ENCODE results near the gene CDC42BPB.
A peak's percentile ranks its signal among the peaks of the same experiment; 100 is the strongest.

CDC42BPB gene

GRCh38 chr14:102964152-102964730, 93.1 kb downstream of the CDC42BPB start:
- DNase-seq, result no peak
- in situ Hi-C loops (cut with MboI; ENCODE audit: low pct_unique_long_range_greater_than_20kb, low sequenced_read_pairs), result no loop called here

- in situ Hi-C loops (cut with MboI; ENCODE audit: low pct_unique_long_range_greater_than_20kb, low sequenced_read_pairs), result no loop called here
- no peak for DNase-seq
Measured at GRCh38 chr14:102962111-102962627, 95.2 kb downstream of the CDC42BPB start.

GRCh38 chr14:102958461-102958860, 98.9 kb downstream of the CDC42BPB start:
- no peak for DNase-seq
- in situ Hi-C loops (cut with MboI; ENCODE audit: low pct_unique_long_range_greater_than_20kb, low sequenced_read_pairs), result no loop called here

- in situ Hi-C loops (cut with MboI; ENCODE audit: low pct_unique_long_range_greater_than_20kb, low sequenced_read_pairs), result no loop called here
- no peak for DNase-seq
Measured at GRCh38 chr14:102957222-102957621, 100.1 kb downstream of the CDC42BPB start.

DNA sequence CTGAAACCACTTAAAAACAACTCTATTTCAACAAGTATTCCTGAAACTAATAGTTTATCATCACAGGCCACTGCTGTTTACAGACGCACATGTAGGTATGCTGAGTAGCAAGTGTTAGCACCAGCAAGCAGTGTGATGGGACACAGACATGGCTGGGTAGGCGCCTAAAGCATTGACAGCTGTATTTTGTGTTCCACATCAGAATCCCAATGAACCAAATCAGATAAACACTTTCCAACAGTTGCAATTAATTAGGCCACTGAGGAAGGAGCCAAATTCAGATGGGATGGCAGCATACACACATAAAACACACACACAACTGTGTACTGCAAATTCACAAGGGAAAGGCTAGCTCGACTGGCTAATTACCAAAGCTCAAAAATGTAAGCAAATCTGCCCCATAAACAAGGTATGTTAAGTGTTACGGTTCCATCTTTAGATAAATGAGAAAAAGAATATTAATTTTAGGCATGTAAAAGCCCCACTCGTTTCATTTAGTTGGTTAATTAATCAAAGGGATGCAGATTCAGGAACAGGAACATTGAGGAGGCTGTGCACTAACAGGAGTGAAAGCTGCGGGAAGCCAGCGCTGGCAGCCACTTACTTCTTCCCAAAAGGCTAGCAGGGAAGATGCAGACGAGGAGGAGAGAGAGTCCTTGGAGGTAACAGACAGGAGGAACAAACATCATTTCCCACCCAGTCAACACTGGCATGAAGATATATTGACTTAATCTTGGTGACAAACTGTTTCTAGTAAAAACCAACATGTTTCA, 101.5 kb downstream of the CDC42BPB start:
- no peak for DNase-seq
- in situ Hi-C loops (cut with MboI; ENCODE audit: low pct_unique_long_range_greater_than_20kb, low sequenced_read_pairs), result no loop called here

DNA sequence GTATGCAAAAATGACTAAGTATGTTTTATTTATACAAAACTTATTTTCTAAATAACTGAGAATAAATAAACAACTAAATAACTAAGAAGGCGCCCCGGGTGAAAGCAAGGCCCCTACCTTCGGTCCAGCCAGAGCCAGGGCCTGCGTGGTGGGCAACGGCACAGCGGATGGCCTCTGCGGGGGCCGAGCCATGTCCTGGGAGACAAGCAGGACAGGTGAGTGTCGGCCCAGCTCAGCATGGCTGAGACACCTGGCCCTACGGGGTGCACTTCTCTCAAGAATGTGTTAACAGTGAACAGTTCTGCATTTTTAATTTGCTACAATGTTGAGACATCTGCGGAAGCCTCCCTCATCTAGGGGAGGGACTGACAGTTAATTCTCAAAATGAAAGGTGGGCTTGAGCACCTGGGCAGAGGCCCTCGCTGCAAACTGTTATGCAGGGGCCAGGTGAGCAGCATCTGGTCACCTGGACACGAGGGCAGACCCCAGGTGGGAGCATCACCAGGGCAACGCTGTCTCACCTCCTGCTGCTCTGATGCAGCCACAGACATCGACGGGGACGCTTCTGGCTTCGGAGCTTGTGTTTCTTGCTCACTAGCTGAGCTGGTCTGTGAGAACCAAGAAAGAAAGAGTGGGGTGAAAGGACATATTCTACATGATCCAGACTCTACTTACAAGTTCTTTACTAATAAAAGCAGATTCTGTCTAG, 103.1 kb downstream of the CDC42BPB start:
- no peak for DNase-seq
- in situ Hi-C loops (cut with MboI; ENCODE audit: low pct_unique_long_range_greater_than_20kb, low sequenced_read_pairs), result no loop called here

DNA sequence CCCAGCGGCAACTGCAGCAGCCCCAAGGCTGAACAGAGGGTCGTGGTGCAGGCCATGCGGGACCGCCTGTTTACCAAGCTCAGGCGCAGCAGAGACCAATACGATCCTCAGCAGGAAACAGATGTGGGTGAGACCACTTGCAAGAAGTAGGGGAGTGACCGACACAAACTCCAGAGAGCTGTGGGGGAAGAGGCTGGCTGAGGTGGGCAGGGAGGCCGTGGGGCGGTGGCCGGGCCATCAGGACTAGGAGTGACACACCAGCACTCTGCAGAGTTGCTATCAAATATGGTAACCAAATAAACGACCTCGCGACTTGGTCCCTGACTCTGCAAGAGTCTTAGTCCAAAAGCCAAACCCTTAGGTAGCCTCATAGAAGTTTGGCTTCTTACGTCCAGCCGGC, 104.2 kb downstream of the CDC42BPB start:
- in situ Hi-C loops (cut with MboI; ENCODE audit: low pct_unique_long_range_greater_than_20kb, low sequenced_read_pairs), result no loop called here

GRCh38 chr14:102952276-102952675, 105.1 kb downstream of the CDC42BPB start:
- in situ Hi-C loops (cut with MboI; ENCODE audit: low pct_unique_long_range_greater_than_20kb, low sequenced_read_pairs), result no loop called here

More for the DNA sequence above, 104.2 kb downstream of the CDC42BPB start:
- DNase-seq, result no peak

DNA sequence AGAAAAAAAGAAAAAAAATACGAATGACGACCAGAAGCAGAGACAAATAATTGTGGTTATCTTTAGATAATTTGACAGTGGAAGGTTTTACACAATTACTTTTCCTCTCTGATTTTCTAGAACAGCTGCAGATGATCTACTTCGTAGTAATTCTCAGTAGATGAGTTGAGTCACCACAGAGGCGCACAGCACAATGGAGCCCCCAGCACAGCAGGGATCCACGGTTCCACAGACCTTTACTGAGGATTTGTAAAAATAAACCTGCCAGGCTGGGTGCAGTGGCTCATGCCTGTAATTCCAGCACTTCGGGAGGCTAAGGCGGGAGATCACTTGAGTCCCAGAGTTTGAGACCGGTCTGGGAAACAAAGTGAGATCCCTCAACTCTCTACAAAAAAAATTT, 105.5 kb downstream of the CDC42BPB start:
- in situ Hi-C loops (cut with MboI; ENCODE audit: low pct_unique_long_range_greater_than_20kb, low sequenced_read_pairs), result no loop called here
- no peak for DNase-seq

More at GRCh38 chr14:102952276-102952675, 105.1 kb downstream of the CDC42BPB start:
- DNase-seq, result no peak

DNA sequence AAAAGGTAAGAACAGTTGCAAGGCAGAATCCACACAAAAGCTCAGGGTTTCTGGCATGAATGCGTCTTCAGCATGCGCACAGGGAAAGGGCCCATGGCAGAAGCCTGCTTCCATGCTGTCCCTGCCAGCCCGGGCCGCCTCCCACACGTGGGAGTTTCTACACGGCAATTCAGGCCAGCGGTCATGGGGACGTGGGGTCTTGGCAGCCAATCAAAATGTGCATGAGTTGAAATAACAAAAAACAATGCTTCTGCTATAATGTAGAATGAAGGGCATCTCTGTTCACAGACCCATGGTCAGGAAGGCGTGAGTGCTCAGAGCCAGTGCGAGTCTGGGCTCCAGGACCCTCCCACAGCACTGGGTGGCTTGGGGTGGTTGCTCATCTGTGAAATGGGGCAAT, 106.3 kb downstream of the CDC42BPB start:
- no peak for DNase-seq
- in situ Hi-C loops (cut with MboI; ENCODE audit: low pct_unique_long_range_greater_than_20kb, low sequenced_read_pairs), result no loop called here

DNA sequence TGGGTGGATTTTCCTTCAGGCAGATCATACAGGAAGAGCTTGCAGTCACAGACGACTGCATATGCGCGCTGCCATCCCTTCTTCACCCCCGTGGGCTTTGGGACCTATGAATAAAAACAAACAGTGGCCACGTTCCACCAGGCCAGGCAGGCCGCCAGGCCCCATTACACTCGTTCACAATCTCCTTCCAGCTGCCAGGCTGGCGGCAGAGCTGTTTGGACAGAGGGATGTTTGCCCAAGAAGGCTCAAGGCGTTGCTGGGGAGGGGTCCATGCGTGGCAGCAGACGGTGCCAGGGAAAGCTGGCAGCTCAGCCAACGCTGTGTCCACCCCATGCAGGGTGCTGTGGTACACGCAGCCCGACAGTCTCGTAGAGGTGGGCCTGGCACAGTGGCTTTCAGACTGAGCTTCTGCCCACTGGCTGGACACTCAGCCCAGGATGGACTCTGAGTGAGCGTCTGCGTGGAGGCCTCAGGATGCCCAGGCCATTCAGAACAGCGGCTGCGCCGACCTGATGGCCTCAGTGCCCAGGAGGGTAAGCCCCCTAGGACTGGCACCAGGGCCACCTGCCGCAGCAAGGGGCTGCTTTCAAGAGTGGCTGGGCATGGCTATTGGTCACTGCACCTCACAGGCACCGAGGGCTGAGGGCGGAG, 107.4 kb downstream of the CDC42BPB start:
- in situ Hi-C loops (cut with MboI; ENCODE audit: low pct_unique_long_range_greater_than_20kb, low sequenced_read_pairs), result no loop called here
- no peak for DNase-seq

DNA sequence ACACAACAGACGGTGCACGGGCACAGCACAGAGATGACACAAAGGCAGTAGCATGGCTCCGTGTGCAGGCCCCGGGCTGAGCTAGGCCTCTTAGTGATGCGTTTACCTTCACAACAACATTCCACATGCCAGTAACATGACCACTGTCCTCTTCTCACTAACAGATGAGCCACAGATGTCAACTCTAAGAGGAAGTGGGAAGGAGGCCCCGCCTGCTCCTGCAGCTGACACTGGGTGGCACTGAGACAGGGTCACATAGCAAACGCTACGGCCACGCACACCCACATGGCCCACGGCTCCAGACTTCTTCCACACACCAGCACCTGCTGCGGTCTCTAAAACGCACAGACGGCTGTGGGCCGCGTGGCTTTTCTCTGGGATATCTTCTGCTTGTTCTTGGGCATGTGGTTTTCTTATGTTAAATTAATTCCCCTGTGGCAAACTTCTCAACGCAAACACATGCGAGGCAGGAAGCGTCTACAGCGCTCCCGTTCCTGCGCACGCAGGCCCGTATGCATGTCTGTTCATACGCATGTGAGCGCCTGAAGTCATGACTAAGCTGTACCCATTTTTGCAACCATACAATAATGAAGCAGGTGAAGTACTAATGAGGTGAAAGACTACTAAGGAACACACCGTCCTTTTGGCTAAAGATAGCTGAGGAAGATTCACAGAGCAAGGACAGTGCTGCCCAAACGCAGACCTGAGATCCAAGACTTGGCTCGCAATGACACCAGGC, 108.1 kb downstream of the CDC42BPB start:
- DNase-seq, result peak; percentile 76
- in situ Hi-C loops (cut with MboI; ENCODE audit: low pct_unique_long_range_greater_than_20kb, low sequenced_read_pairs), result no loop called here

- in situ Hi-C loops (cut with MboI; ENCODE audit: low pct_unique_long_range_greater_than_20kb, low sequenced_read_pairs), result no loop called here
Measured at GRCh38 chr14:102948698-102949061, 108.7 kb downstream of the CDC42BPB start.

DNA sequence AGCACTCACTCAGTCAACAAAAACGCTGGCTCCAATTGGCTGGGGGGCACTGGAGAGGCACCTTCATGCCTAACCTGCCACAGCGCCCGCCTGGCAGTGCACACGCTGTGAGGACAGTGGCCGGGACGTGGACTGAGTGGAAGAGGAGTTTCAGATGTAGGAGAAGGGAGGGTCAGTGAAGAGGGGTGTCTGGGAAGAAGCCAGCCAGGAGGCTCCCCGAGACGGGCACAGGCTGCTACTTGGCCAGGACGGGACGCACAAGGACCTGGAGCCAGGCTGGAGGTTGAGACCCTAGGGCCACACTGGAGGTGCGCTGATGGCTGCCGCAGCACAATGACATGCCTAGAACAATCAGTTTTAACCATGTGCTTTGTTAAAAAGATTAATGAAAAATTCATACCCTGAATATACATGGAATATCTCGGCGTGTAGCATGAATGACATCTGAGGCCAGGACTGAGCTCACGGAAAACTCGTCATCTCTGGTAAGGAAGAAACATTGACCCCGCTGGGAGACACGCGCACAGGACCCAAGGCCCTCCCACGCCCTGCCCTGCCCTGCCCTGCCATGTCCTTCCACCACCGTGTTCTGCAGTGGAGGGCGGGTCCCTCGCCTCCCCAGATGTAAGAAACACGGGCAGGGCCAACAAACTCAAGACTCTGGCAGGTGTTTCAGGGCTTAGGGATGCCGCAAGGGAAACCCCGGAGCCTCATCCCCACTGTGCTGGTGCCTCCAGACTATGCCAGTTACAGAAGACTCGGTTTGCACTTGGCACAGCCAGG, 109.8 kb downstream of the CDC42BPB start:
- in situ Hi-C loops (cut with MboI; ENCODE audit: low pct_unique_long_range_greater_than_20kb, low sequenced_read_pairs), result no loop called here
- no peak for DNase-seq

More at GRCh38 chr14:102948698-102949061, 108.7 kb downstream of the CDC42BPB start:
- DNase-seq, result no peak

GRCh38 chr14:102945346-102946130, 111.8 kb downstream of the CDC42BPB start:
- no peak for DNase-seq
- in situ Hi-C loops (cut with MboI; ENCODE audit: low pct_unique_long_range_greater_than_20kb, low sequenced_read_pairs), result no loop called here

DNA sequence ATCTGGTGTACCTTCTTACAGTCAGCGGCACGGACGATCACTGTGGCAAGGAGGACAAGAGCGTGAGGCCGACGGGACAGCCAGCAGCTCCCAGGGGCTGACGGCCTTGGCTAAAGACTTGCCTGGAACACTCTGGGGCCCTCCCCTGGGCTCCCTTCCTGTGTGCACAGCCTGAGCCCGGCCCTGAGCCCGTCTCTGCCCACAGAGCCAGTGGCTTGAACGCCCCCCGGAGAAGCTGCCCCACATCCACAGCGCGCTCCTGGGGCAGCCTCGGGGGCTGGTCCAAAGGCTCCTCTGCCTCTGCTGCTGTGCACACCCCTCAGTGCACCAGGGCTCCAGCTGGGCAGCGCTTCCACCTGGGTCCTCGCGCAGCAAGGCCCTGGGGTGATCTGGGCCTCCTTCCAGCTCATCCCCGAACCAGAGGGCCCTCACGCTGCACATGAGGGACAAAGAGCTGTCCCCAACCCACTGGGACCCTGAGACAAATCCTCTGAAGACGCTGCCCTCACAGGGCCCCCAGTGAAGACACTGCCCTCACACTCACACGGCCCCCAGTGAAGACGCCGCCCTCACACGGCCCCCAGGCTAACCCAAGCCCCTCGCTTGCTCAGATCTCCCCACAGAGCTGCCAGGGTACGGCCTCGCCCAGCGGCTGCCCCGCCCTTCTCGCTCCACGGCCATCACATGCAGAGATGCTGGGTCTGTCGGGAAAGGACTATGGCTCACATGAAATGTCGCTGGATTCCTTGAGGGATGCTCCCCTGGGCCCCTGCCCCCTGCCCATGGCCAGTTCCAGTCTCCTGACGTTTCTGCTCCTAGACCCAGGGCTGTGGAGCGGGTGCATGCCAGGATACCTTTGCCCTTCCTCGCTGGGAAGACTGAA, 112.7 kb downstream of the CDC42BPB start:
- DNase-seq, result no peak
- in situ Hi-C loops (cut with MboI; ENCODE audit: low pct_unique_long_range_greater_than_20kb, low sequenced_read_pairs), result no loop called here

GRCh38 chr14:102943979-102944378, 113.4 kb downstream of the CDC42BPB start:
- no peak for DNase-seq
- in situ Hi-C loops (cut with MboI; ENCODE audit: low pct_unique_long_range_greater_than_20kb, low sequenced_read_pairs), result no loop called here

Measured in KBM-7 (cell line).